ENCODE measurements around the gene ANKRD17. TPM values are rescaled to one million over a fixed set of nuclear protein-coding genes. Genes with fewer than 3 reads are reported as not detected.
A peak's percentile ranks its signal among the peaks of the same experiment; 100 is the strongest.

ANKRD17 gene
- total RNA-seq, 2 donors from 2014 or later: 47.1 to 56.3 TPM

DNA sequence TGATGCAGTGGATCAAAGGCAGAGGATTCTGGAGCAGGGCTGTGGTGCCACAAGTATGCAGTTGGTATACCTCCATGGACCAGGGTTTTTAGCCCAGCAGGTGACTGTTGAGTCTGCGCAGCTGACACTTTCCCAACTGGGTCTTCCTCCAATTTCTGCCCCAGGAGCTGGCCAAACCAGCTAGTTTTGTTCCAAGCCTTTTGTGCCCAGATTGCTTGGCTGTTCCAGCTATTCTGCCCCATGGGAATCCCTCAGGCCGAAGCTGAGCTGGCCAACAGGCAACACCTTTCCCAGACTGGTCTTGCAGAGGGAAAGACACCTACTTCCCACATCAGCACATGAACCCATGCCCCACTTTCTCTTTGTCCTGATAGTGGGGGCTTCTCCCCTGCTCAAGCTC is 22.8 kb upstream of the ANKRD17 start:
- H3K27ac ChIP-seq: no peak overlapping the region
- H3K4me3 ChIP-seq: no peak overlapping the region
- TF ChIP-seq, protein P1, sequence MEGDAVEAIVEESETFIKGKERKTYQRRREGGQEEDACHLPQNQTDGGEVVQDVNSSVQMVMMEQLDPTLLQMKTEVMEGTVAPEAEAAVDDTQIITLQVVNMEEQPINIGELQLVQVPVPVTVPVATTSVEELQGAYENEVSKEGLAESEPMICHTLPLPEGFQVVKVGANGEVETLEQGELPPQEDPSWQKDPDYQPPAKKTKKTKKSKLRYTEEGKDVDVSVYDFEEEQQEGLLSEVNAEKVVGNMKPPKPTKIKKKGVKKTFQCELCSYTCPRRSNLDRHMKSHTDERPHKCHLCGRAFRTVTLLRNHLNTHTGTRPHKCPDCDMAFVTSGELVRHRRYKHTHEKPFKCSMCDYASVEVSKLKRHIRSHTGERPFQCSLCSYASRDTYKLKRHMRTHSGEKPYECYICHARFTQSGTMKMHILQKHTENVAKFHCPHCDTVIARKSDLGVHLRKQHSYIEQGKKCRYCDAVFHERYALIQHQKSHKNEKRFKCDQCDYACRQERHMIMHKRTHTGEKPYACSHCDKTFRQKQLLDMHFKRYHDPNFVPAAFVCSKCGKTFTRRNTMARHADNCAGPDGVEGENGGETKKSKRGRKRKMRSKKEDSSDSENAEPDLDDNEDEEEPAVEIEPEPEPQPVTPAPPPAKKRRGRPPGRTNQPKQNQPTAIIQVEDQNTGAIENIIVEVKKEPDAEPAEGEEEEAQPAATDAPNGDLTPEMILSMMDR (IDR thresholded peaks at IDR 0.05): no peak

DNA sequence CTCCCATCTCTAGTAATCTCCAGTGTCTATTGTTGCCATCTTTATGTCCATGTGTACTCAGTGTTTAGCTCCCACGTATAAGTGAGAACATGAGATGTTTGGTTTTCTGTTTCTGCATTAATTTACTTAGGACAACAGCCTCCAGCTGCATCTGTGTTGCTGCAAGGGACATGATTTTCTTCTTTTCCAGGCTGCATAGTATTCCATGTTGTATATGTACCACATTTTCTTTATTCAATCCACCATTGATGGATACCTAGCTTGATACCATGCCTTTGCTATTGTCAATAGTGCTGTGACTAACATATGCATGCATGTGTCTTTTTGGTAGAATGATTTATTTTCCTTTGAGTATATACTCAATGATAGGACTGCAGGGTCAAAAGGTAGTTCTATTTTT is 18.6 kb upstream of the ANKRD17 start:
- Histone ChIP-seq H3K9me3 (peaks cover 0 to 4% of the 10 kb centered on the region in 2 donors), H3K27me3 (no peaks in the 10 kb centered on the region), H3K4me3 (no peak overlapping the region), H3K36me3 (no peaks in the 10 kb centered on the region), H3K27ac (no peak overlapping the region), H3K4me1 (no peaks in the 10 kb centered on the region)
- TF ChIP-seq, protein P1 (IDR thresholded peaks at IDR 0.05): no peak
- DNase-seq (ENCODE audit: low spot score): no peak

More for the DNA sequence above, 22.8 kb upstream of the ANKRD17 start:
- Histone ChIP-seq H3K4me1 (no peaks in the 10 kb centered on the region), H3K27me3 (no peaks in the 10 kb centered on the region), H3K36me3 (no peaks in the 10 kb centered on the region), H3K9me3 (peaks cover 0 to 4% of the 10 kb centered on the region in 2 donors)
- no peak for DNase-seq (ENCODE audit: low spot score)

DNA sequence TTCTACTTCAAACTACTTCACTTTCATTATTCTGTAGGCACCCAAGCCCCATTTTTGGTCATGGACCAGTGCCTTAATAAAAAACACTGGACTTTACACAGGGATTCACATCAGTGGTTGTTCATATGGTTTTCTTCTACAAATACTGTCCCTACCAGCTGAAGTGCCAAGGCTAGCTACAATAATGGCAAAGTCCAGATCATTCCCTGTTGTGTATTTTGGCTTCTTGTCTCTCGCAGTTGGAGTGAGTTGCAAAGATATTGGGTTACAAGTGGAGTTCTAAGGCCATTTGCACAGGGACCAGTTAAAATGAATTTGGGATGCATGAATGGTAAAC is 16.7 kb upstream of the ANKRD17 start:
- Histone ChIP-seq H3K36me3 (no peaks in the 10 kb centered on the region), H3K4me1 (no peaks in the 10 kb centered on the region), H3K27me3 (no peaks in the 10 kb centered on the region), H3K27ac (no peak overlapping the region), H3K4me3 (no peak overlapping the region), H3K9me3 (peaks cover 0 to 4% of the 10 kb centered on the region in 2 donors)
- TF ChIP-seq, protein P1 (IDR thresholded peaks at IDR 0.05): no peak
- DNase-seq (ENCODE audit: low spot score): no peak

DNA sequence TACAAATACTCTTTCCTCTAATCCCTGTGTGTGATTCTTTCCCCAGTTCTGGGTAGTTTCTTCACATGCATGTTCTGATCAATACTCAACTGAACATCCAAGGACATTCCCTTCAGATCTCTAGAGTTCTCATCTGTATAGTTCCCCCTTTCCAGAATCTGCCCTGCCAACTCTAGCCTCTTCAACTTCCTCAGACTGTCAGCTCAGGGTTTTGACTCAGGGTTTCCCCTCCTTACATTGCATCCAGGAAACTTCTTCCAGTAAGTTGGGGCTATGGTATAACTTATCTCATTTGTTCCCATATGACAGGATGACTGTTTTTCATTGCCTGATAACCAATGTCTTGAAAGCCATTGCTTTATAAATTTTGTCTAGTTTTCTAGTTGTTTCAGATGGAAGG is 14.2 kb upstream of the ANKRD17 start:
- H3K36me3 ChIP-seq: no peaks in the 10 kb centered on the region
- TF ChIP-seq, protein P1 (IDR thresholded peaks at IDR 0.05): no peak
- no peak overlapping the region for H3K4me3 ChIP-seq
- no peak for DNase-seq (ENCODE audit: low spot score)
- H3K9me3 ChIP-seq: no peaks in the 10 kb centered on the region
- no peaks in the 10 kb centered on the region for H3K27me3 ChIP-seq
- no peaks in the 10 kb centered on the region for H3K4me1 ChIP-seq
- no peak overlapping the region for H3K27ac ChIP-seq

DNA sequence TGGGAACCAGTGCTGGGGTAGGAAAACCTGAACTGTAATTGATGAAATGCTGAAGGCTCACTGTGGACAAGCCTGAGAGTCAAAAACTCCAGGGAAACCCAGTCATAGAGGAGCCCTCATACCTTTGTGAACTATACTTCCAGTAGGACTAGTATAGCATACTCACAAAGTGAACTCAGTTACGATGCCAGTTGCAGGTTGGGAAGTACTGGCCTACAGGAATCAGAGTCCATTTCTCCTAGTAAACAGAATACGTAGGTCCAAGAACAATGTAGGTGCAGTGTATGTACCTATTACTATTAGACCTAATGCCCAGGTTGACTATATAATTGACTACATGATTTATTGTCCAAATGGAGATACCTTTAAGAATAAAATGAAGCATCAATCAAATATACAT is 8.5 kb upstream of the ANKRD17 start:
- no peak overlapping the region for H3K4me3 ChIP-seq
- H3K4me1 ChIP-seq: no peaks in the 10 kb centered on the region
- H3K9me3 ChIP-seq: no peaks in the 10 kb centered on the region
- TF ChIP-seq, protein P1 (IDR thresholded peaks at IDR 0.05): no peak
- no peak for DNase-seq (ENCODE audit: low spot score)
- H3K27ac ChIP-seq: no peak overlapping the region
- no peaks in the 10 kb centered on the region for H3K36me3 ChIP-seq
- no peaks in the 10 kb centered on the region for H3K27me3 ChIP-seq

DNA sequence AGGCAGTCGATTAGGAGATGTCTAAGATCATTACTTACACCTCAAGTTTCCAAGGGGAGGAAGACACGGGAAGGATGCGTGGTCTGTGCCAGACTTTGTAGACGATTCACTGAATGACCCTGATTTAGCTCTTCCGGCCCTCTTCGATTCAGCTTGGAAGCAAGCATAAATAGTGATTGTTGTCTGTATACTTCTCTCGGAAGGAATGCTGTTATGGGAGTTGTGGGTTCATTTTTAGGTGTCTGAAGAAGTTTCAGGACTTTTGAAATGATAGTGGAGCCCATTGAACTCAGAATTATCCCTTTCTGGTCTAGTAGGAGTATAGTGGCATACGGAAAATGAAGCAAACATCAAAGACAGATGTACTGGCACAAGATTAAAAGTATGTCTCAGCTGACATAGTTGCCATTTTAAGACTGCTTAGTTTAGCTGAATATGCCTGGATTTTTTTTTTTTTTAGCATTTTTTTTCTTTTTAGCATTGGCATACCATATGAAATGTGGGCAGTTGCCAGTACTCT is 1.0 kb upstream of the ANKRD17 start:
- no peak for DNase-seq (ENCODE audit: low spot score)
- peaks cover 0 to 41% of the 10 kb centered on the region in 2 donors for H3K4me1 ChIP-seq
- TF ChIP-seq, protein P1 (IDR thresholded peaks at IDR 0.05): no peak

More for the DNA sequence above, 1.0 kb upstream of the ANKRD17 start:
- no peaks in the 10 kb centered on the region for H3K9me3 ChIP-seq
- peak overlapping the region; percentile 99 for H3K27ac ChIP-seq
- no peaks in the 10 kb centered on the region for H3K36me3 ChIP-seq
- no peaks in the 10 kb centered on the region for H3K27me3 ChIP-seq
- H3K4me3 ChIP-seq: peak overlapping the region; percentile 88 to 97

Data from right atrium auricular region (tissue), 2 donors.